Epithelial cell of esophagus (primary cell): ENCODE data around the gene GCKR.

Experiments used
- DNase-seq: peaks from one replicate; pipeline ENCODE4 v3.0.0; 2010; ENCODE audit warnings: low read depth
- H3K4me3 ChIP-seq: 2 replicates; pipeline ENCODE4 v1.5.1; 2011; ENCODE audit warnings: mild to moderate bottlenecking, low read length, control low read depth
- CTCF ChIP-seq: IDR thresholded peaks from 2 replicates; pipeline ENCODE4 v1.5.1; 2011; ENCODE audit warnings: low read depth, mild to moderate bottlenecking, low read length, control low read depth, inconsistent platforms; ENCODE audit not compliant: insufficient read depth; ENCODE audit errors: missing control alignments

GCKR gene

GRCh38 chr2:27569398-27569797, 72.8 kb downstream of the GCKR start:
- no peak overlapping the region for H3K4me3 ChIP-seq
- no peak for DNase-seq
- TF ChIP-seq CTCF = no peak

DNA sequence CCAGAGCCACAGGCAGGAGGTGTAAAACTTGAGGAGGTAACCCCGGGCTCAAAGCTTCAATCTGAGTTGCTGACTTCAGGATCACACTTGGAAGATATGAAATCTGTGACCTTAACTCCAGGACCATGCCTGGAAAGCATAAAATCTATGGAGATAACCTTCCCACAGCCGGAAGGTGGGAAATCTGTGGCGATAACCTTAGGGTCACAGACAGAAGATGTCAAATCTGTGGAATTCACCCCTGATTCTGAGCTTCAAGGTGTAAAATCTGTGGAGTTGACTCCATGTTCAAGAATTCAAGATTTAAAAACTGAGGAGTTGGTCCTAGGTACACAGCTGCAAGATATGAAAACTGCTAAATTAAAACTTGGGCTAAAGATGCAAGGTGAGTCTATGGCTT, 74.6 kb downstream of the GCKR start:
- TF ChIP-seq CTCF = no peak
- H3K4me3 ChIP-seq = no peak overlapping the region
- no peak for DNase-seq

DNA sequence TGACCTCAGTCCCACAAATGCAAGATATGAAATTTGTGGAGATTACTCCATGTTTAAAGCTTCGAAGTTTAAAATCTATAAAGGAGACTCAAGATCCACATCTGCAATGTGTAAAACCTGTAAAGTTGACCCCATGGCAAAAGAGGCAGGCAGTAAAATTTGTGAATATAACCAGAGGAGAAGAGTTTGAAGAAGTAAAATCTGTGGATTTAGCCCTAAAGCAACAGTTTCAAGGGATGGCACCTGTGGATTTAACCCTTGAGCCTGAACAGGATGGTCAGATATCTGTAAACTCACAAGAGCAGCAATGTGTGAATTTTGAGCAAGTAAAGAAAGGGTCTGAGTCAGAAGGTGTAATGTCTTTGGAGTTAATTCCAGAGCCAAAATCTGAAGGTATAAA, 75.0 kb downstream of the GCKR start:
- no peak overlapping the region for H3K4me3 ChIP-seq
- no peak for DNase-seq
- no peak for TF ChIP-seq CTCF

DNA sequence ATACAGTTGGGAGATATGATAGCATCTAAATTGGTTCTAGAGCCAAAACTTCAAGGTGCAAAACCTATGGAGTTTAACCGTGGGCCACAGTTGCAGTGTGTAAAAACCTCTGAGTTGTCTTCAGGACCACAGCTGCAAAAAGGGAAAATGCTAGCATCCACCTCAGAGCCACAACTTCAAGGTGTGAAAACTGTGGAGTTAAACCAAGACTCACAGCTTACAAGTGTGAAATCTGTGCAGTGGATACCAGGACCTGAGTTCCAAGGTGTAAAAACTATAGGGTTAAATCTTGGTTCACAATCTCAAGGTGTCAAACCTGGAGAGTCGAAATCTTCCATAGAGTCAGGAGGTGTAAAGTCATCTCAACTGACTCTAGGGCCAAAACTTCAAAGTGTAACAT, 75.8 kb downstream of the GCKR start:
- H3K4me3 ChIP-seq = no peak overlapping the region
- DNase-seq = no peak
- no peak for TF ChIP-seq CTCF

DNA sequence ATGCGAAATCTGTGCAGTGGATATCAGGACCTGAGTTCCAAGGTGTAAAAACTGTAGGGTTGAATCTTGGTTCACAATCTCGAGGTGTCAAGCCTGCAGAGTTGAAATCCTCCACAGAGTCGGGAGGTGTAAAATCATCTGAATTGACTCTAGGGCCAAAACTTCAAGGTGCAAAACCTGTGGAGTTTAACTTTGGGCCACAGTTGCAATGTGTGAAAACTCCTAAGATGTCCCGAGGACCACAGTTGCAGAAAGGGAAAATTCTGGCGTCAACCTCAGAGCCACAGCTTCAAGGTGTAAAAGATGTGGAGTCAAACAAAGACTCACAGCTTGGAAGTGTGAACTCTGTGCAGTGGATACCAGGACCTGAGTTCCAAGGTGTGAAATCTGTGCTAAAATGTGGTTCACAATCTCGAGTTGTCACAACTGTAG, 76.4 kb downstream of the GCKR start:
- no peak for DNase-seq
- H3K4me3 ChIP-seq = no peak overlapping the region

More for the DNA sequence above, 76.4 kb downstream of the GCKR start:
- no peak for TF ChIP-seq CTCF
